ENCODE results near the gene RASGRP3. TPM values are rescaled to one million over a fixed set of nuclear protein-coding genes. Genes with fewer than 3 reads are reported as not detected.
"Not testable (repeated sequence)": the region's sequence is repeated elsewhere in the genome, so short reads cannot be mapped to it uniquely, and the experiment has no call there.

RASGRP3 gene
- polyA plus RNA-seq, 2 of the 4 experiments (the other 2 are of a cell fraction): 1.5 to 1.7 TPM

DNA sequence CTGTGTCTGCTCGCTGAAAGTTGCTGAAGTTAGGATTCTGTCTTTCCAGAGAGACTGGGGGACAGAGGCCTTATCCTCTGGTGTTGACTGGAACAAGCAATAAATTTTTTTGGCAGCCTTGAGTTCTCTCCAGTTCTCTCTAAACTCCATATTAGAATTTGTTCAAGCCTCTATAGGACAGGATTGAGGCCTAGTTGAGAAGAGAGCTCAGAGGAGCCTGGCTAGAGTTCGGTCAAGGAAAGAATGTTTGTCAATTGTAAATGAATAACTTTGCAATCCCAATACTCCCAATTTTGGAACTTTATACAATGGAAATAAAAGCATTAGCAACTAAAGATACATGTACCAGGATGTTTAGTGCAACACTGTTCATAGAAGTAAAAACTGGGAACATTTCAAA is 16.7 kb upstream of the RASGRP3 start:
- Histone ChIP-seq H3K4me1 (0 out of 3 replicates have a peak, but pooled peaks cover 4% of the 10 kb centered on the region), H3K9me3 (no peaks in the 10 kb centered on the region), H3K27ac (no peak overlapping the region), H3K4me2 (no peak overlapping the region), H3K4me3 (no peak overlapping the region)
- CTCF ChIA-PET: interaction anchor here (2.2 kb wide), 1 partner anchor 16 kb away, joined by 5 read pairs; no protein-coding TSS in a partner anchor
- POLR2A ChIA-PET: no interaction called here
- FAIRE-seq (no peak), ATAC-seq (no peak), DNase-seq (ENCODE audit: low read depth in 1 of 2, low spot score in 1 of 2) (no peak)
- TF ChIP-seq EP300 (IDR thresholded peaks at IDR 0.05): no peak
- TF ChIP-seq HEYL (CRISPR knock-in tag; IDR thresholded peaks at IDR 0.05): no peak
- TF ChIP-seq SMC3 (IDR thresholded peaks at IDR 0.05): no peak
- no peak for TF ChIP-seq SREBF2 (IDR thresholded peaks at IDR 0.05)
- TF ChIP-seq, protein P1, sequence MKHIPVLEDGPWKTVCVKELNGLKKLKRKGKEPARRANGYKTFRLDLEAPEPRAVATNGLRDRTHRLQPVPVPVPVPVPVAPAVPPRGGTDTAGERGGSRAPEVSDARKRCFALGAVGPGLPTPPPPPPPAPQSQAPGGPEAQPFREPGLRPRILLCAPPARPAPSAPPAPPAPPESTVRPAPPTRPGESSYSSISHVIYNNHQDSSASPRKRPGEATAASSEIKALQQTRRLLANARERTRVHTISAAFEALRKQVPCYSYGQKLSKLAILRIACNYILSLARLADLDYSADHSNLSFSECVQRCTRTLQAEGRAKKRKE (CRISPR knock-in tag; IDR thresholded peaks at IDR 0.05; ENCODE audit: low read depth): no peak
- no peak for TF ChIP-seq FOXS1 (CRISPR knock-in tag; IDR thresholded peaks at IDR 0.05)
- no peak for TF ChIP-seq KDM5A (IDR thresholded peaks at IDR 0.05)
- no peak for TF ChIP-seq MAZ (IDR thresholded peaks at IDR 0.05; ENCODE audit: borderline replicate concordance, low read depth, low read length)
- 84% methylated on average over 2 of the region's 2 CpGs for WGBS (ENCODE audit: missing lambda C conversion rate)

DNA sequence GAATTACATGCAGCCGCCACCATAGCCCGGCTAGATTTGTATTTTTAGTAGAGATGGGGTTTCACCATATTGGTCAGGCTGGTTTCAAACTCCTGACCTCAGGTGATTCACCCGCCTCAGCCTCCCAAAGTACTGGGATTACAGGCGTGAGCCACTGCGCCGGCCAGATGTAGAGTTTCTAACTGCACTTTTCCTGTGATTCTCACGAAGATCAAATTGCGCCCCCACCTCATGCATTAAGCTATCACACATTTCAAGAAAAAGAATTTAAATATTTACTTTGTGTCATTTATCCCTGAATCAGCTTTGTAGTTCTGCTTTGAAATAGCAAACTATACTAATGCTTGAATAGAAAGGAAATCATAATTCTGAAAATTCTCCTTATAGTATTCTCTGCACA is 13.9 kb upstream of the RASGRP3 start:
- CTCF ChIA-PET: interaction anchor here (0.8 to 2.1 kb wide), 3 partner anchors 13 to 49 kb away, joined by 3 to 8 read pairs (median 3); partner anchors contain the start of gene RASGRP3
- WGBS (ENCODE audit: missing lambda C conversion rate): 84% methylated on average over 8 of the region's 8 CpGs
- H3K4me1 ChIP-seq, H3K9me3 ChIP-seq, POLR2A ChIA-PET, FAIRE-seq, ATAC-seq, H3K4me3 ChIP-seq, H3K27ac ChIP-seq, H3K4me2 ChIP-seq: not testable (repeated sequence)
- DNase-seq (ENCODE audit: low read depth in 1 of 2, low spot score in 1 of 2): peak in 1 of 2 experiments; percentile 39

DNA sequence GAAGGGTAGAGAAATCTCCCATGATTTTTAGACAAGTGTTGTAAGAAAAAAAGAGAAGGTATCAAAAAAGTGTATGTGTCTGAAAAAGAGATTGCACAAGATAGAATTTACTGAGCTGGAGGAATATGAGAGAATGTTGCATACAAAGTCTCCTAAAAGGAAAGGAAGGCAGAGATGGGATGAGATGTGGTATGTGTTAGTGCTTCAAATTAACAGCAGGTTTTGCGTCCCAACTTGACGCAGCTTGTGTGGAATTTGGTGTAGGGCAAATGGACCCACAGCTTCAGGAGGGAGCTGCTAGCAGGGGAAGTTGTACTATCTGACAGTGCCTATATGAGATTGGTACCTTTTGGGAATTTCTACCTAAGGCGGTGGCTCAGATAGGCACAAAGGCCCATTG is 9.0 kb upstream of the RASGRP3 start:
- Histone ChIP-seq H3K4me1 (0 out of 3 replicates have a peak, but pooled peaks cover 4% of the 10 kb centered on the region), H3K4me2 (no peak overlapping the region), H3K27ac (no peak overlapping the region), H3K4me3 (no peak overlapping the region), H3K9me3 (no peaks in the 10 kb centered on the region)
- ChIA-PET POLR2A (no interaction called here), CTCF (interaction anchor here (0.8 to 3.3 kb wide), 2 partner anchors 8 to 26 kb away, joined by 4 to 21 read pairs; partner anchors contain the start of gene RASGRP3)
- no peak for TF ChIP-seq ESRRA (IDR thresholded peaks at IDR 0.05; ENCODE audit: borderline replicate concordance, low read length)
- TF ChIP-seq KDM5A (IDR thresholded peaks at IDR 0.05): no peak
- TF ChIP-seq, protein P2, sequence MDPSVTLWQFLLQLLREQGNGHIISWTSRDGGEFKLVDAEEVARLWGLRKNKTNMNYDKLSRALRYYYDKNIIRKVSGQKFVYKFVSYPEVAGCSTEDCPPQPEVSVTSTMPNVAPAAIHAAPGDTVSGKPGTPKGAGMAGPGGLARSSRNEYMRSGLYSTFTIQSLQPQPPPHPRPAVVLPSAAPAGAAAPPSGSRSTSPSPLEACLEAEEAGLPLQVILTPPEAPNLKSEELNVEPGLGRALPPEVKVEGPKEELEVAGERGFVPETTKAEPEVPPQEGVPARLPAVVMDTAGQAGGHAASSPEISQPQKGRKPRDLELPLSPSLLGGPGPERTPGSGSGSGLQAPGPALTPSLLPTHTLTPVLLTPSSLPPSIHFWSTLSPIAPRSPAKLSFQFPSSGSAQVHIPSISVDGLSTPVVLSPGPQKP (IDR thresholded peaks at IDR 0.05; ENCODE audit: low read depth, low read length): no peak
- TF ChIP-seq NFE2L2 (conservative IDR thresholded peaks at IDR 0.05; ENCODE audit: low read length): no peak
- TF ChIP-seq CBX2 (IDR thresholded peaks at IDR 0.05; ENCODE audit: borderline replicate concordance, low read depth): no peak
- TF ChIP-seq EHMT2 (IDR thresholded peaks at IDR 0.05; ENCODE audit: low read depth): no peak
- no peak for TF ChIP-seq HOXA7 (CRISPR knock-in tag; IDR thresholded peaks at IDR 0.05)
- no peak for ATAC-seq
- FAIRE-seq: no peak
- 96% methylated on average over 3 of the region's 3 CpGs for WGBS (ENCODE audit: missing lambda C conversion rate)
- no peak for DNase-seq (ENCODE audit: low read depth in 1 of 2, low spot score in 1 of 2)

DNA sequence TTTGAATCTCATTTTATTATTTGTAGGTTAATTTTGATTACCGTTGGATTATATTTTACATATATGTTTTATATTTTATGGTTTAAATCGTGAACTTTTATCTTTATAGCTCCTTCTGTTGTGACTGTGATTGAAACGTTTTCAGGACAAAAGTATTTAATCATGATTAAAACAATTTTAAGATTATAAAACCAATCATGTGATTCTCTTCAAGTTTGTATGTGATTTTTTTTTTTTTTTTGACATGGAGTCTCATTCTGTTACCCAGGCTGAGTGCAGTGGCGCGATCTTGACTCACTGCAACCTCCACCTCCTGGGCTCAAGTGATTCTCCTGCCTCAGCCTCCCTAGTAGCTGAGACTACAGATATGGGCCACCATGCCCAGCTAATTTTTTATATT is 7.2 kb upstream of the RASGRP3 start:
- H3K9me3 ChIP-seq: no peaks in the 10 kb centered on the region
- no peak overlapping the region for H3K27ac ChIP-seq
- WGBS (ENCODE audit: missing lambda C conversion rate): 77% methylated on average over 5 of the region's 5 CpGs
- ChIA-PET CTCF (interaction anchor here (0.8 kb wide), 1 partner anchor 12 kb away, joined by 3 read pairs; no protein-coding TSS in a partner anchor), POLR2A (no interaction called here)
- TF ChIP-seq EHMT2 (IDR thresholded peaks at IDR 0.05; ENCODE audit: low read depth): no peak
- no peak for TF ChIP-seq BHLHE40 (IDR thresholded peaks at IDR 0.05; ENCODE audit: low read depth, low read length)
- TF ChIP-seq TP53 (CRISPR knock-in tag; IDR thresholded peaks at IDR 0.05): no peak
- TF ChIP-seq POLR2A (IDR thresholded peaks at IDR 0.05; ENCODE audit: low read length): no peak
- no peak for TF ChIP-seq HOXB5 (CRISPR knock-in tag; IDR thresholded peaks at IDR 0.05)
- no peak for TF ChIP-seq MAZ (IDR thresholded peaks at IDR 0.05; ENCODE audit: borderline replicate concordance, low read depth, low read length)
- no peak for TF ChIP-seq MYC (IDR thresholded peaks at IDR 0.05; ENCODE audit: borderline replicate concordance, low read length)
- TF ChIP-seq, protein P3, sequence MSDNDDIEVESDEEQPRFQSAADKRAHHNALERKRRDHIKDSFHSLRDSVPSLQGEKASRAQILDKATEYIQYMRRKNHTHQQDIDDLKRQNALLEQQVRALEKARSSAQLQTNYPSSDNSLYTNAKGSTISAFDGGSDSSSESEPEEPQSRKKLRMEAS (IDR thresholded peaks at IDR 0.05): no peak
- no peak for TF ChIP-seq FOSL2 (IDR thresholded peaks at IDR 0.05)
- no peak for TF ChIP-seq FOSL2 (CRISPR knock-in tag; IDR thresholded peaks at IDR 0.05)
- DNase-seq (ENCODE audit: low read depth in 1 of 2, low spot score in 1 of 2) (no peak), ATAC-seq (no peak), FAIRE-seq (no peak)
- H3K4me2 ChIP-seq: no peak overlapping the region
- H3K4me1 ChIP-seq: no peaks in the 10 kb centered on the region
- no peak overlapping the region for H3K4me3 ChIP-seq
